ENCODE data around the gene UNC80. TPM values are rescaled to one million over a fixed set of nuclear protein-coding genes. Genes with fewer than 3 reads are reported as not detected.

UNC80 gene
- total RNA-seq, 1 experiment from 2014 or later: not detected

GRCh38 chr2:209753020-209753419 is 18.6 kb upstream of the UNC80 start:
- no peaks in the 10 kb centered on the region for H3F3A ChIP-seq (ENCODE audit: insufficient read depth, low read depth)
- H3K9me3 ChIP-seq (ENCODE audit: insufficient read depth, low read depth): no peaks in the 10 kb centered on the region
- no peaks in the 10 kb centered on the region for H3K27me3 ChIP-seq (ENCODE audit: insufficient read depth, low read depth)
- H2AFZ ChIP-seq: no peak overlapping the region
- no peak for DNase-seq
- H3K4me3 ChIP-seq: no peak overlapping the region
- H3K27ac ChIP-seq: no peak overlapping the region
- no peaks in the 10 kb centered on the region for H3K36me3 ChIP-seq (ENCODE audit: low read depth)
- intact Hi-C loops (cut with micrococcal nuclease; ENCODE audit: unreplicated experiment): no loop called here
- ChIA-PET CTCF (no interaction called here), POLR2A (ENCODE audit: unreplicated experiment) (no interaction called here)
- H3K4me1 ChIP-seq (replicated peaks; ENCODE audit: insufficient read depth): no peaks in the 10 kb centered on the region
- H3K79me2 ChIP-seq (ENCODE audit: low read depth): no peaks in the 10 kb centered on the region
- H4K20me1 ChIP-seq (ENCODE audit: insufficient read depth): no peaks in the 10 kb centered on the region
- no peaks in the 10 kb centered on the region for H3K9me2 ChIP-seq (ENCODE audit: insufficient read depth)
- TF ChIP-seq CTCF (conservative IDR thresholded peaks at IDR 0.05) (no peak), EZH2 (IDR thresholded peaks at IDR 0.05; ENCODE audit: low read depth) (no peak)
- no TSS peak for BruUV-seq (replicated peaks)
- H3K4me2 ChIP-seq: no peak overlapping the region

- no peak for TF ChIP-seq CTCF (conservative IDR thresholded peaks at IDR 0.05)
- no peak for TF ChIP-seq EZH2 (IDR thresholded peaks at IDR 0.05; ENCODE audit: low read depth)
- intact Hi-C loops (cut with micrococcal nuclease; ENCODE audit: unreplicated experiment): no loop called here
- Histone ChIP-seq H3K27me3 (ENCODE audit: insufficient read depth, low read depth) (no peaks in the 10 kb centered on the region), H3K4me2 (no peak overlapping the region), H3K4me1 (replicated peaks; ENCODE audit: insufficient read depth) (no peaks in the 10 kb centered on the region), H3K79me2 (ENCODE audit: low read depth) (no peaks in the 10 kb centered on the region), H3K9me3 (ENCODE audit: insufficient read depth, low read depth) (no peaks in the 10 kb centered on the region), H3F3A (ENCODE audit: insufficient read depth, low read depth) (no peaks in the 10 kb centered on the region), H2AFZ (no peak overlapping the region), H3K27ac (no peak overlapping the region), H3K9me2 (ENCODE audit: insufficient read depth) (no peaks in the 10 kb centered on the region), H3K4me3 (no peak overlapping the region), H3K36me3 (ENCODE audit: low read depth) (no peaks in the 10 kb centered on the region), H4K20me1 (ENCODE audit: insufficient read depth) (no peaks in the 10 kb centered on the region)
- ChIA-PET CTCF (no interaction called here), POLR2A (ENCODE audit: unreplicated experiment) (no interaction called here)
- DNase-seq: no peak
- BruUV-seq (replicated peaks): no TSS peak
These were observed 14.5 kb upstream of the UNC80 start for GRCh38 chr2:209757163-209757562.

GRCh38 chr2:209761566-209761965 is 10.1 kb upstream of the UNC80 start:
- Histone ChIP-seq H3K4me1 (replicated peaks; ENCODE audit: insufficient read depth) (no peaks in the 10 kb centered on the region), H3K4me2 (no peak overlapping the region), H3K9me3 (ENCODE audit: insufficient read depth, low read depth) (no peaks in the 10 kb centered on the region), H3K4me3 (no peak overlapping the region), H3K9me2 (ENCODE audit: insufficient read depth) (no peaks in the 10 kb centered on the region), H4K20me1 (ENCODE audit: insufficient read depth) (no peaks in the 10 kb centered on the region), H2AFZ (no peak overlapping the region), H3K27me3 (ENCODE audit: insufficient read depth, low read depth) (no peaks in the 10 kb centered on the region), H3K79me2 (ENCODE audit: low read depth) (no peaks in the 10 kb centered on the region), H3K36me3 (ENCODE audit: low read depth) (no peaks in the 10 kb centered on the region), H3K27ac (no peak overlapping the region), H3F3A (ENCODE audit: insufficient read depth, low read depth) (no peaks in the 10 kb centered on the region)
- intact Hi-C loops (cut with micrococcal nuclease; ENCODE audit: unreplicated experiment): no loop called here
- ChIA-PET POLR2A (ENCODE audit: unreplicated experiment) (no interaction called here), CTCF (no interaction called here)
- no peak for DNase-seq
- TF ChIP-seq CTCF (conservative IDR thresholded peaks at IDR 0.05) (no peak), EZH2 (IDR thresholded peaks at IDR 0.05; ENCODE audit: low read depth) (no peak)
- no TSS peak for BruUV-seq (replicated peaks)

Measured in PC-9 (cell line).